Type B pancreatic cell (in vitro differentiated cells): Measurements from ENCODE around the gene ADAP1. TPM values are rescaled to one million over a fixed set of nuclear protein-coding genes. Genes with fewer than 3 reads are reported as not detected.

Experiments
- DNase-seq: peaks from one replicate; pipeline ENCODE4 v3.0.0; 2021; ENCODE audit warnings: mixed read lengths; ENCODE audit not compliant: unreplicated experiment; ENCODE audit errors: extremely low spot score
- H3K27ac Mint-ChIP-seq: 2 replicates; pipeline ENCODE4 v1.8.0; 2021; ENCODE audit warnings: mild to moderate bottlenecking, mixed read lengths
- H3K27me3 Mint-ChIP-seq: 2 replicates; pipeline ENCODE4 v1.8.0; 2021; ENCODE audit warnings: mixed read lengths
- H3K36me3 Mint-ChIP-seq: 2 replicates; pipeline ENCODE4 v1.8.0; 2021; ENCODE audit warnings: mixed read lengths
- H3K4me1 Mint-ChIP-seq: one replicate; pipeline ENCODE4 v1.8.0; 2021; ENCODE audit warnings: mixed read lengths; ENCODE audit not compliant: unreplicated experiment
- H3K4me3 Mint-ChIP-seq: 2 replicates; pipeline ENCODE4 v1.8.0; 2021; ENCODE audit warnings: mild to moderate bottlenecking, mixed read lengths
- H3K9me3 Mint-ChIP-seq: 2 replicates; pipeline ENCODE4 v1.8.0; 2021; ENCODE audit warnings: mixed read lengths
- CTCF ChIP-seq: fragments of 200-600 bp; sonication (generic); conservative IDR thresholded peaks from 2 replicates; pipeline ENCODE4 v1.5.0; 2021; ENCODE audit warnings: antibody characterized with exemption, mild to moderate bottlenecking
- total RNA-seq: library from RNA; stranded (reverse); gene quantifications from 2 replicates; pipeline ENCODE4 v1.2.1, GENCODE V29; 2021; ENCODE audit warnings: low replicate concordance

The ADAP1 gene
- total RNA-seq, 1 donor from 2014 or later = 15.7 TPM

- H3K4me3 Mint-ChIP-seq = no peak overlapping the region
- H3K27ac Mint-ChIP-seq = no peak overlapping the region
- H3K4me1 Mint-ChIP-seq = peaks cover 13% of the 10 kb centered on the region
- no peak for DNase-seq
- H3K36me3 Mint-ChIP-seq = no peaks in the 10 kb centered on the region
- no peak for TF ChIP-seq CTCF
- H3K9me3 Mint-ChIP-seq = no peaks in the 10 kb centered on the region
- H3K27me3 Mint-ChIP-seq = no peaks in the 10 kb centered on the region
These were observed 34.5 kb downstream of the ADAP1 start for GRCh38 chr7:919924-920341.

GRCh38 chr7:919114-919442, 35.4 kb downstream of the ADAP1 start:
- Mint-ChIP-seq H3K27ac (no peak overlapping the region), H3K36me3 (no peaks in the 10 kb centered on the region), H3K4me3 (no peak overlapping the region), H3K27me3 (no peaks in the 10 kb centered on the region), H3K4me1 (peaks cover 13% of the 10 kb centered on the region), H3K9me3 (no peaks in the 10 kb centered on the region)
- no peak for TF ChIP-seq CTCF
- DNase-seq = no peak

- Mint-ChIP-seq H3K9me3 (no peaks in the 10 kb centered on the region), H3K27me3 (no peaks in the 10 kb centered on the region), H3K27ac (no peak overlapping the region), H3K36me3 (no peaks in the 10 kb centered on the region), H3K4me1 (peaks cover 13% of the 10 kb centered on the region), H3K4me3 (no peak overlapping the region)
- no peak for TF ChIP-seq CTCF
- DNase-seq = no peak
These were observed 35.9 kb downstream of the ADAP1 start for GRCh38 chr7:918441-919113.

- no peak for TF ChIP-seq CTCF
These were observed 36.4 kb downstream of the ADAP1 start for GRCh38 chr7:918118-918425.

GRCh38 chr7:917255-918117, 37.0 kb downstream of the ADAP1 start:
- no peak for TF ChIP-seq CTCF
- Mint-ChIP-seq H3K9me3 (no peaks in the 10 kb centered on the region), H3K27ac (no peak overlapping the region), H3K36me3 (no peaks in the 10 kb centered on the region), H3K27me3 (no peaks in the 10 kb centered on the region), H3K4me3 (no peak overlapping the region), H3K4me1 (peaks cover 13% of the 10 kb centered on the region)
- DNase-seq = no peak

More at GRCh38 chr7:918118-918425, 36.4 kb downstream of the ADAP1 start:
- Mint-ChIP-seq H3K27ac (no peak overlapping the region), H3K27me3 (no peaks in the 10 kb centered on the region), H3K4me1 (peaks cover 13% of the 10 kb centered on the region), H3K36me3 (no peaks in the 10 kb centered on the region), H3K4me3 (no peak overlapping the region), H3K9me3 (no peaks in the 10 kb centered on the region)
- DNase-seq = no peak
